Stimulated activated CD8-positive, alpha-beta memory T cell treated with anti-CD3 and anti-CD28 coated beads, Interleukin-7, amount 100 ng/mL, for 48 hours (primary cell): Measurements from ENCODE around the gene PCP2.
A peak's percentile ranks its signal among the peaks of the same experiment; 100 is the strongest.

ENCODE experiments used
- DNase-seq, 2 donors: peaks; one replicate each; pipeline ENCODE4 v3.0.0-alpha.2; 2020; ENCODE audit warnings: low read depth in 1 of 2; ENCODE audit errors: extremely low read depth in 1 of 2

The PCP2 gene

DNA sequence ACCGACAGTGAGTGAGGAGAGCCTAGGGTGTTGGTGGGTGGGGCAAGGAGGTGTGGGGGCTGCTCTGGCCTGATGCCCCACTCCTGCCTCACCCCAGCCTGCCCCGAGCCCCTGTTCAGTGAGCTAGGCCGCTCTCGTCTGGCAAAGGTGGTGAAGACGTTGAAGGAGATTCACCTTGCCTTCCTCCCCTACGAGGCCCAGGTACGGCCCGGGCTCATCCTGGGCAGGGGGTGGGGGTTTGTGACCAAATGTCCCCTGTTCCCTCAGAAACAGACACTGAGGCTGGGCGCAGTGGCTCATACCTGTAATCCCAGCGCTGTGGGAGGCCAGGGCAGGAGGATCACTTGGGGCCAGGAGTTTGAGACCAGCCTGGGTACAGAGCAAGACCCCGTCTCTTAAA lies 7.3 kb upstream of the PCP2 start:
- DNase-seq: no peak

DNA sequence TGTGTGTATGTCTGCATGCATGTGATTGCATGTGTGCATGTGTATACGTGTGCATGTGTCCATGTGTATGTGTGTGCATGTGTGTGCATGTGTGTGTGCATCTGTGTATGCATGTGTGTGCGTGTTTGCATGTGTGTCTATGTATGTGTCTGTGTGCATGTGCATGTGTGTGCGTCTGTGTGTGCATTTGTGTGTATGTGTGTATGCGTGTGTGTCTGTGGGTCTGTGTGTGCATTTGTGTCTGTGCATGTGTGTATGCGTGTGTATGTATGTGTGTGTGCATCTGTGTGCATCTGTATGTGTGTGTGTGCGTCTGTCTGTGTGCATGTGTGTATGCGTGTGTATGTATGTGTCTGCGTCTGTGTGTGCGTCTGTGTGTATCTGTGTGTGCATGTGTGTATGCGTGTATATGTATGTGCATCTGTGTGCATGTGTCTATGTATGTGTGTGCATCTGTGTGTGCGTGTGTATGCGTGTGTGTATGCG lies 6.4 kb upstream of the PCP2 start:
- DNase-seq: no peak

DNA sequence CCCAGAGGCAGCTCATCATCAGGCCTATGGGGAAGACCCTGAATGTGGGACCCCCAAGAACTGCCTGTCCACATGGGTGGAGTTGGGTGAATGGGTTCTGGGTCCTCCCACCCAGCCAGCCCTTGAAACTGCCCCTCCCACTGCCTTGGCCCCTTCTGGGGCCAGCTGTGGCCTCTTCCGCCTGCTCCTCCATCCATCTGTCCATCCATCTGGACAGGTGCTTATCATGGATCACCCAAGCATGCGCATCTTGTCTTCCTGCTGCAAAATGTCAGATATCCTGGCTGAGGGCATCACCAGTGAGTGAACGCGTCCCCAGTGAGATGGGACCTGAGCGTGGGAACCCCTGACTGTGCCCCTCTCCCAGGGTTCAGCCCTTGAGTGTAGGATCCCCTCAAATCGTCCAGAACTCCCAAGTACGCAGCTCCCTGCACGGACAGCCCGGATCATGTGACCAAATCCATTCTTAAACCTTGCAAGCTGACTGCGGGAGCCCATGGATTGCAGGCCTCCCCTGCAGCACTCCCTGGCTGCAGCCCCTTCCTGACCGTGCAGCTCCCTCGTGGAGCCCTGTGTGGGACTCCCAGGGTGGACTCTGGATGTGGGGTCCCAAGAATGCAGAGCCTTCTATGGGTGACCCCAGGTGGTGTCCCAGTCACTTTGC lies 5.4 kb upstream of the PCP2 start:
- no peak for DNase-seq

DNA sequence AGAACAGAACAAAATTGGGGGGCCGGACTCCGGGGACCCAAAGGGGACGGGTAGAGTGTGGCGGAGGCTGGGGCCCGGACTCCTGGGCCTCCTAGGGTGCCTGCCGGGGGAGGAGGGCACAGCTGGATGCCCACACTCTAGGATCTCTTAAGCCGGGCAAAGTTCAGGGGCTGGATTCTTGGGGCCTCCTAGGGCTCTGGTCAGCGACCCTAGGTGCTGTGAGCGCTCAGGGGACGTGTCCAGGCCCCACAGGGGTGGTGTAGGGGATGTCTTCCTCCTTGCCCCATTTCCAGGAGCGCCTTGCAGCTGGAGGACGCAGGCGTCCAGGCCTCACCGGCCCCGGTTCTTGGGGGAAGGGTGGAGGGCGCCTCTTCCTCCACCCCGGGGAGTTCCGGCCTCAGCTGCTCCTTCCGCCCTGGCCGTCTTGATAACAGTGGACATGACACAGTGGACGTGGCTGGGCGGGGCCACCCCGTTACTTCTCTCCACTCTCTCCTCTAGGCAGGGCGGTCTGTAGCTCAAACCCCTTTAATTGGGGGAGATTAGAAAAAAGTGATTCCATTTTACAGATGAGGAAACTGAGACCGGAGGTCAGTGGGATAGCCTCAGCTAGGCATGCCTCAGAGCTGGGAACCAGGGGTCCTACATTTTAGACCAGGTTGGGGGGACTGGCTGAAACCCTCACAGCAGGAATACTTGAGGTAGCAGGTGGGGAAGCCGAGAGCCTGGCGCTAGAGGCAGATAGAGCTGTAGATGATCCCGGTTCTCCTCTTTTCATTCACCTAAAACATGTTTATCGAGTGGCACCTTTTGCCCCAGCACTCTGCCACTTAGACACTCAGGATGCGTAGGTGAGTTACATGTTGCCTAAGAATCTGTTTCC lies 4.1 kb upstream of the PCP2 start:
- DNase-seq: no peak

DNA sequence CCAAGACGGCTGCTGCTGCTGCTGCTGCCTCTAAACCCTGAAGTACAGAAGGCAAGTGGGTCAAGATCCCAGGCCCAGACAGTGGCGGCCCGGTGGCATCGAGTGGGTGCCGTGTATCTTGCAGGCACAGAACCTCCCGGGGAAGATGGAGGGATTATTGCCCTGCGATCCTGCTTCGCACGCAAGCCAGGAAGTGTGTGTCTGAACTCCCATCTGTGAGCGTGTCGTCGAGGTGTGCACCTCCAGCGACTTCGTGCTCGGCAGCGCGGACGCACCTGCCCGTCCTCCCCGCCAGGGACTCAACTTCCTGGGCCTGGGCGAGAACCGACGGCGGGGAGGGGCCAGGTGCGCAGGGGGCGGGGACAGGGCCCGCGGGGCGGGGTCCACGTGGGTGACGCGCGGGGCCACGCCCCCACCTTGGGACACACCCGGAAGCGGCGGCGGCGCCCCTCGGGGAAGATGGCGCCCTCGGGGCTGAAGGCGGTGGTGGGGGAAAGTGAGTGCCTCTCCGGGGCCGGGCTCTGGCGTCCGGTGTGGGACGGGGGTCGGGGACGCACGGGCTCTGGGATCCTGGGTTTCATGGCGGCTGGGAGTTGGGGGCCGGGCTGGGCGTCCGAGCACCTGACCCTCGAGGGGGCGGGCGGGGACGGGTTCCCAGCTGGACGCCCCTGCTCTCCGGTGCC lies 3.3 kb upstream of the PCP2 start, which contains the start of gene STXBP2:
Gene STXBP2 (plus strand): TSS at position 420 of the 683 bp plus-strand sequence. CDS start 40 bp downstream, at position 460.
- DNase-seq: peak; percentile 73 to 79

DNA sequence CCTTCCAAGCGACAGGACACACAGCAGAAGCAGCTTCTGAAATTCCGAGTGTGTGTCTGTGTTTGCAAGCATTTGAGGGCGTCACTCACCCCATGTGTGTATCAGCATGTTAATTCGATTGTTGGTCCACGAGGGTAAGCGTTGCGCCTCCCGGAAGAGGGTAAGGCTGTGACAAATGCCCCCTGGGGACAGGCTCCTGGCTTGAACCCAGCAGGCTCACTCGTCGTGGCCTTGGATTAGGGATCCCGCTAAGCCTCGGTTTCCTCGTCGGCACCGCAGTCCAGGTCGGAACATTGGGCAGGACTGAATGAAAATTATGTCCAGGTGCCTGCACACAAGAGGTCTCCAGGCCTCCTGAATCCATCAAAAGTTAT lies 2.8 kb upstream of the PCP2 start:
- no peak for DNase-seq

DNA sequence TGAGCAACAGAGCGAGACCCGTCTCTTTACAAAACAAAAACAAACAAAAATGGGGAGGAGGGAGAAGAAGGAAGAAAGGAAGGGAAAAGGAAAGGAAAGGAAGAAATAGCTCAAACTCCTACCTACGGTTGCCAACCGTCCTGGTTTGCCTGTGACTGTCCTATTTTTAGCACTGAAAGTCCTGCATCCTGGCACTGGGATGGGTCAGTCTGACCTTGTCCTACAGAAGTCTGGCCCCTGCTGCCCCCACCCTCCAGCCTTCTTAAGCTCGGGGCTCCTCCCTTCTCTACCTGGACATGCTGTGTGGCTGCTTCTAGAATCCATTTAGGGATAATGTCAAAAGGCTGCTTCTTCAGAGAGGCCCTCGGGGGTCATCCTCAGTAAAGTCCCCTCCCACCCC lies 2.2 kb upstream of the PCP2 start:
- DNase-seq: no peak

DNA sequence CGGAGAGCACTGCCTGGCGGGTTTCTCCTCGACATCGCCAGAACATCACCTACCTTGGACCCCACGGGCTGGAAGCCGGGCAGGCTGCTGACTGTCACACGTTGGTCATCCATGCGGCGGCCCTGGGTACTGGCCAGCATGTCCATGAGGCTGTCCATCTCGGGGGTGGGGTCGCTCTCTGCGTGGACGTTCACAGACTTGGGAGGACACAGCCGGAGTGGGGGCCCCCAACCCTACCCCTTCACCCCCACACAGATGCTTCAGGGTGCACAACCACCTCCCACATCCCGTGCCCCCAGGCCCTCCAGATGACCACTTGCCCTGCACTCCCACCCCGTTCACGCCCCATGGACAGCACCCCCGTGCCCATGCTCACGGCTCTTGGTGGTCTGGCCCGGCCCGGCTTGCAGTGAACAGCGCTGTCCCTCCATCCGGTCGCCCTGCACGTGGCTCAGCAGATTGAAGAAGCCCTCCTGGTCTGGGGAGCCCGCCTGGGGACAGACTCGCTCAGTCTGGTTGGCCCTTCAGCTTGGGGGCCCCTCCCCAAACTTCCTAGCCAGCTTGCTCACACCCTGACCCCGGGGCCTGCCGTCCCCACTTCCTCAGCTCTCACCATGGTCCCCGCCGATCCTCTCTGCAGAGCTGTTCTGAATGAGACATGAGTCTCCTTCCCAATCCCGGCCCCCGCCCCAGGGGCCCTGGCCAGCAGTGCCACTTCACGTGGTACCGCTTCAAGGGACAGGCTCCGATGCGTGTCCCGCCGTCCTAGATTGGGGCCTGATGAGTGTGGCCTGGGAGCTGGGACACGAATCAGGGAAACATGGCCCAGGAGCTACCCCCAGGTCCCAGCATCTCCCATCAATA lies 947 bp downstream of the PCP2 start:
- no peak for DNase-seq

DNA sequence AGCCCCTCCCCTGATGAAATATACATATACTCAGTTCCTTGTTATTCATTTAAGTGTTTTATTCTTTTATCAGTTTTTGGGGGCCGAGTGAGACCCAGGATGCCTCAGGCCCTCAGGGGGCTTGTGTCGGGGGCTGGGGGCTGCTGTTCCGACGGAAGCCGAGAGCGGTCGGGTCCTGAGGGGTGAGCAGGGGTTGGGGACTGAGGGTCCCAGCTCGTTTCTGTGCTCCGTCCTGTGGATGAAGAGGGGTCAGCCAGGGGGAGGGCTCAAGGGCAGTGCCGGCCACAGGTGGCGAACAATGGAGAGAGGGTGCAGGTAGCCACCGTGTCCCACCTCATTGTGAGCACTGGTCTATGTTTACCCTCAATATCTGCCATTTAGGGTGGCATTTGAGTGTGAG lies 1.9 kb downstream of the PCP2 start:
- DNase-seq: no peak

DNA sequence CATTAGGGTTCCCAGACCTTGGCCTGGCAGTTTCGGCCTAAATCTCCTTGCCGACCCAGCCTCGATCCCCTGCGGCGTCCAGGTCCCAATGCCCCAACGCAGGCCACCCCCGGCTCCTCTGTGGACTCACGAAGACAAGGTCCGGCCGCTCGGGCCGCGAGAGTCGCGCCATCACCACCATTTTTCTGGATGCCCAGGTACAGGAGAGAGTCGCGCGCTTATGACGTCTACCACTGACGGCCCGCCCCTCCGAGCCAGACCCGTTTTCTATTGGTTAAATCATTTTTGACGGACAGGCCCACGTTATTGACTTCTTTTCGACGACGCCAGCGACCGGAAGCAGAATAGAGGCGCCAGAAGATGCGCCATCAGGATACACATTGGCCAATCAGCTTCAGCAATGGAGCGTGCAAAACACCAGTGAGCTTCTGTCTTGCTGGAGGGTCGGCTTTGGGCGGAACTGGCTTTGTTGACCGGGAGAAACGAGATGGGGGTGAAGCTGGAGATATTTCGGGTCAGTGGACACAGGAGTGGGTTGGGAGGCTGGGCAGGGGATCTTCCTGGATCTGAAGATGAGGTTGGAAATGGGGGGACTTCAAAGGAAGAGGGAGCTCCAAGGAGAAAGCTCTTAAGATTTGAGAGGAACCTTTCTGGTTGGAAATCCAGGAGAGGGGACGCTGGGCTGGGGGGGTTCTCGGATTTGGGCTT lies 4.0 kb downstream of the PCP2 start, which contains the start of the genes PET100 and XAB2:
Gene PET100 (plus strand): TSS at position 447 of the 708 bp plus-strand sequence. CDS start 41 bp downstream, at position 488.
Gene XAB2 (minus strand): TSS at position 199 of the 708 bp plus-strand sequence. CDS start 18 bp downstream, at position 181.
- DNase-seq: peak; percentile 83 to 92

DNA sequence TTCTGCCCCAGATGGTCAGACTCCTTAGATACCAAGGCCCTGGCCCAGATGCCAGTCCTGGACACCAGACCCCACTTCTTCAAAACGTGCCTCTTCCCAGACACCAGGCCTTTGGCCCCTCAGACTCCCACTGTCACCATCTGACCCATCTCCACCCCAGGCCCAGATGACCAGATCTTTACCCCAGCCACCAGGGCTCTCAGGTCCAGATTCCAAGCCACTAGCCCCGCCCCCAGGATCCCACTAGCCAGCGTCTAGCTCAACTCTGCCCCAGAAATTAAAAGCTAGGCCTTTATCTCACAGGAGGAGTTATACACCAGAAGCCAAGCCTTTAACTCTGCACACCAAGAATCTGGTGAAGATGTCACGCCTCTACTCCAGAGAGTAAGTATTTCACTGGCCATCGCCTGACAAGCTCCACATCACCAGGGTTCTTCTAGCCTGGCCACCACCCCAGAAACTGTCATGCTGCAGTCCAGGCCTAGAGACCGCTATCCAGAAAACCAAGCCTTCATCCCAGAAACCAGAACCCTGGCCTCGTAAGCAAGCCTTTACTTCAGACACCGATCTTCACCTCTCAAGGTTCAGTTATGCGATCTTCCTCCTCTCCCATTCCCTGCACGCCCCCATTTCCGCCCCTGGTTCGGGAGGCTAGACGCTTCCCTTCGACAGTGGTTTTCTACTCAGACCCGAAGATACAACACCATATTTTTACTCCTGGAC lies 4.8 kb downstream of the PCP2 start:
- no peak for DNase-seq

DNA sequence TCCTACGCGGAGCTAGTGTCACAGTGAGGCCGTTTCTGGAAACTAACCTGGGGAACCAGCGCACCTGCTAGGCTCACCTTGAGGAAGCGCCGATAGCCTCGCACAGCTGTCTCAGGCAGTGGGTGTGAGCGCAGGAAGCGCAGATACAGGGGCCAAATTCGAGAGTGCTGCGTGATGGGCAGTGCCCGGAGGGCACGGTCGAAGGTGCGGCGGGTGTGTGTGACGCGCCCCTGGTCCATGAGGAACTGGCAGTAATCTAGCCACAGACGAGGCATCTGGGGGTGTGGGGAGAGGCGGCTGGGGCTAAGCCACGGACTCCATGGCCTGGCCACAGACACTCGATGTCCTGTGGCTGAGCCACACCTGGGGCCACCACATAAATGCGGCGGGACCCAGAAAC lies 6.4 kb downstream of the PCP2 start:
- DNase-seq: no peak

DNA sequence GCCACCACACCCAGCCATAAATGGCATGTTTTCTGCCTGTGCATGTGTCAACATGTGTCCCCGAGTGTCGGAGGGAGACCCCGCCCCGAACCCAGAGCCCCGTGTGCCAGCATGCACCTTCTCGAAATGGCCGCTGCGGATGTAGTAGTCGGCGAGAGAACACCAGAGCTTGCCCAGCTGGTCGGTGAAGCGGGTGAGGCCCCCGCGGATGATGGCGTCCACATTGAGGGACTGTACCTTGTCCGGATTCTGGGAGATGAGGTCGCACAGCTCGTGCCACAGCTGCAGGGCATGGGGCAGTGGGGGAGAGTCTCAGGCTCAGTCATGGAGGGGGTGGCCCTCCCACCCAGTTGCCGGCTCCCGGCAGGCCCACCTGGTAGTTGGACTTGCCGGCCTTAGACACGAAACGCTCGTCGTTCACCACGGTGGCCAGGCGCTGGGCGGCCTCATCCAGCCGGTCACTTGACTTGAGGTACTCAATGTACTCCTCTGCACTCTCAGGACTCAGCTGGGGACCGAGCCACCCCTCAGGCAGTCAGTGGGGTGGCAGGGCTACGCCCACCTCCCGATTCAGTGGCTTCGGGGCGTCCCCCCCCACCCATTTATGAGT lies 7.7 kb downstream of the PCP2 start:
- DNase-seq: no peak

DNA sequence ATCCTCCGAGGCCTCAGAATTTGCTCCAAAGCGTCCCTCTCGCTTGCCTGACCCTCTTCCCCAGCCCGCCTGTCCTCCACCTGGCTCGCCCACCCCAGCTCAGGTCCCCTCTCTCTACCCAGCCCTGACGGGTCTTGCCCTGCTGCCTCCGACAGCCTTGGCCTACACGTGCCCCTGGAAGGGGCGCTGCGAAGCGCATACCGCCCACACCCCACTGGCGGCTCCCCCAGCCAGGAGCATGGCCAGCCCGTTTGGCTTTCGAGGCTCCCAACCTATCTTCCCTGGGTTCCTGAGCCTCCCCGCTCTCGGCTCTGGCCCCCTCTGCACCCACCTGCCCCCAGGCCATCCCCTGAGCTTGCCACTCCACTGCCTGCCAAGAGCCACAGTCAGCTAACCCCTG lies 8.7 kb downstream of the PCP2 start:
- no peak for DNase-seq

DNA sequence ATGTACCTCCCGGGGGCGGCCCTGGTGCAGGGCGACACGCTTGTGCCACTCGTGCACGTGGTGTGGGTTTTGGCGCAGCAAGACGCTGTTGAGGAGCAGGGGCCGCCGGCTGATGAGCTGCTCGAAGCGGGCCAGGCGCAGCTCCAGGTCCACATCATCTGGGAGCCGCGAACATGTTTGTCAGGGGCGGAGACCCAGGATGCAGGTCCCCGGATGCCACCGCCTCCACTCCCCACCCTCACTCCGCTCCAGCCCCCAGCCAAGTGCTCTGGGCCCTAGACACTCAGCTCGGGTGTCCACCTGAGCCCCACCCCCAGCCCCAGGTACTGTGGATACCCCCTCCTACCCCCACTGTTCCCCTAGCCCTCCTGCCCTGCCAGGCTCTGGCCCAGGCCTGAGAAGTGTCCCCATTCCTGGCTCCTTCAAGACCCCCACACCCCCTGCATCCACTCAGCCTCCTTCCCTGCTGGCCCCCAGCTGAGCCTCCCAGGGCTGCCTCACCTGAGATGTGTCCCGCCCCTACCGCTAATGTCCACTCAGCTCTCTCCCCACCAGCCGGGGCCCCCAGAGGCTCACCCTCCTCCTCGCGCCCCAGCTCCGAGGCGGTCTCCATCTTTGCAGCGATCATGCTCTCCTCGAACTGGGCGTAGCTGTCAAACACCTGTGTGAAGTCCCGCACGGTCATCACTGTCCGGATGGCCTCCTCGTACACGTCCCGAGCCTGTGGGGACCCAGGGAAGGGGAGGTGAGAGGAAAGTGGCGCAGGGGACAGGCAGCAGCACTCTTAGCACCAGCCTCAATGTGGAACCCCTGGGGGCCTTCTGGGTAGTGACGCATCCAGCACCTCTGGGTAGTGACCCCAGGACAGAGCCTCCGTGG lies 9.6 kb downstream of the PCP2 start:
- DNase-seq: no peak

DNA sequence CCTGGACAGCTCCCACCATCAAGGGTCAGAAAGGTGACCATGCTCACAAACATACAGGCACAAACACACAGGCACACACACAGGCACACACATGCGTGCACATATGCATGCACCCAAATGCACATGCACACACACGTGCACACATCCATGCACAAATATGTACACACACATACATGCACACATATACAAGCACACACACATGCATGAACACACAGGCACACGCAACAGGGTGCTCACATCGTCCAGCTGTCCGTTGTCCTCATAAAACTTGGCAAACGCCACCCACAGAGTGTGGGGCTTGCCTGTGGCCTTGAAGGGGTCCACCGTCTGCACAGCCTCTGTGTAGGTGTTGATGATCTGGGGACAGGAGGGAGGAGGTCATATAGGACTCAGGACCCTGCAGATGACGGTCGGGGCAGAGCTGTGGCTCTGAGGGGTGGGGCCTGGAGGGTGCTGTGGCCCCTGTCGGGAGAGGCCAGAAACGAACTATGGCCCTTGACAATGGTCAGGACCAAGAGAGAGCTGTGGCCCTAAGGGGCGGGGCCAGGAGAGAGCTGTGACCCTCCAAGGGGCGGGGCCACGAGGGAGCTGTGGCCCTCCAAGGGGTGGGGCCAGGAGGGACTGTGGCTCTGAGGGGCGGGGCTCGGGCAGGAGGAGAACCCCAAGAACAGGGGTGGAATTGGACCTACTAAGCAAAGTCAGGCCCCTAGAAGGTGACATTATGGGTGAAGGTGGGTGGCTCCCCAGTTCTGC lies 10.4 kb downstream of the PCP2 start:
- no peak for DNase-seq
